Activated T-helper 1 cell treated with Interleukin-2 at 50 U/mL for 16 hours (primary cell): ENCODE data around the gene MT1B.
"Not testable (repeated sequence)": the region's sequence is repeated elsewhere in the genome, so short reads cannot be mapped to it uniquely, and the experiment has no call there.

ENCODE experiments used
- DNase-seq: peaks from one replicate; pipeline ENCODE4 v3.0.0-alpha.2; 2020; ENCODE audit warnings: low read depth

MT1B gene

GRCh38 chr16:56637814-56638750 lies 13.6 kb upstream of the MT1B start, which contains the start of gene MT1A:
Gene MT1A (plus strand): TSS chr16:56638666. CDS start chr16:56638739, 73 bp downstream.
- no peak for DNase-seq

DNA sequence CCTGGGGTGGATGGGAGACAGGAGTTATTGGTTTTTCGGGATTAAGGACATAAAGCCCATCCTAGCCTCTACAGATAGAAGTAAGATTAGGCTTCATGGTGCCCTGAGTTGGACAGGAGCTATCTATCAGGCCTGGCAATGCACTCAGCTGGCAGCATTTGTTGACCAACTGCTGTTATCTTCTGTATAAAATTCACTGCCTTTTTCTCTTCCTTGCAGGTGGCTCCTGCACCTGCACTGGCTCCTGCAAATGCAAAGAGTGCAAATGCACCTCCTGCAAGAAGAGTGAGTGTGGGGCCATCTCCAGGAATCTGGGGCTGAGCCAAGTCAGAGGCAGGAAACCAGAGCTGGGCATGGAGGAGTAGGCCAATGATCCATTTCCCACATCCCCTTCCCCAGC lies 12.6 kb upstream of the MT1B start:
- no peak for DNase-seq

GRCh38 chr16:56640076-56640475 lies 11.6 kb upstream of the MT1B start:
- DNase-seq, result no peak

- DNase-seq, result no peak
Observed at GRCh38 chr16:56641166-56641565, 10.5 kb upstream of the MT1B start.

- DNase-seq, result peak; percentile 62
Observed at GRCh38 chr16:56643080-56643778, 8.5 kb upstream of the MT1B start.

GRCh38 chr16:56643833-56644232 lies 7.9 kb upstream of the MT1B start:
- DNase-seq, result no peak

DNA sequence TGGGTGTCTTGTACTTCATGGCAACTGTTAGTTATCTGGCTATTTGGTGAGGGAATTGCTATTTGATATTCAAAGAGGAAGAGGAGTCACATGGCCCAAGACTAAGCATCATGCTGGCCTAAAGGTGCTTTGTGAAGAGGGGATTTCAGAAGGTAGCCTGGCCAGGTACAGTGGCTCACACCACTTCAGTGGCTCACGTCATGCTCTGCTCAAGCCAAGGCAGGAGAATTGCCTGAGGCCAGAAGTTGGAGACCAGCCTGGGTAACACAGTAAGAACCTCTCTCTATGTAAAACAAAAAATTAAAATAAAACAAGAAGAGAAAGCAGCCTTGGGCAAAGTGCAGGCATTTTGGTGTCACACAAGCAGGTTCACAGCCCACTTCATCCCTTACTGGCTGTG lies 6.4 kb upstream of the MT1B start:
- no peak for DNase-seq

DNA sequence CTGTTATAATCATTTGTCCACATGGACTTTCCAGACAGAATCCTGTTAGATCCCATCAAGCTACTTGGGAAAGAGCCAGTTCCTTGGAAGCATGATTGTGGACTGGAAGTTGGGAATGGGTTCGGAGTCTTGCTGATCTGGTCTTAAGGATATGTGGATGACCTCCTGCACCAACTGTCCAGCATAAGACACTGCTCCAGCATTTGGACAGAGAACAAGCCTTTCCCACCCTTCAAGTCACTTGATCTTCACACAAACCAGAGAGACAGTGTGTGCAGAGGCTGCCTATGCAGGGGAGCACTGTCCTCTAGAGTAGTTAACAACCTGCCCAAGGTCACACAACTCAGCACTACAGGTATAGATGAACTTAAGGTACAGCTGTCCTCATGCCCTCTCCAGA lies 5.8 kb upstream of the MT1B start:
- DNase-seq, result no peak

DNA sequence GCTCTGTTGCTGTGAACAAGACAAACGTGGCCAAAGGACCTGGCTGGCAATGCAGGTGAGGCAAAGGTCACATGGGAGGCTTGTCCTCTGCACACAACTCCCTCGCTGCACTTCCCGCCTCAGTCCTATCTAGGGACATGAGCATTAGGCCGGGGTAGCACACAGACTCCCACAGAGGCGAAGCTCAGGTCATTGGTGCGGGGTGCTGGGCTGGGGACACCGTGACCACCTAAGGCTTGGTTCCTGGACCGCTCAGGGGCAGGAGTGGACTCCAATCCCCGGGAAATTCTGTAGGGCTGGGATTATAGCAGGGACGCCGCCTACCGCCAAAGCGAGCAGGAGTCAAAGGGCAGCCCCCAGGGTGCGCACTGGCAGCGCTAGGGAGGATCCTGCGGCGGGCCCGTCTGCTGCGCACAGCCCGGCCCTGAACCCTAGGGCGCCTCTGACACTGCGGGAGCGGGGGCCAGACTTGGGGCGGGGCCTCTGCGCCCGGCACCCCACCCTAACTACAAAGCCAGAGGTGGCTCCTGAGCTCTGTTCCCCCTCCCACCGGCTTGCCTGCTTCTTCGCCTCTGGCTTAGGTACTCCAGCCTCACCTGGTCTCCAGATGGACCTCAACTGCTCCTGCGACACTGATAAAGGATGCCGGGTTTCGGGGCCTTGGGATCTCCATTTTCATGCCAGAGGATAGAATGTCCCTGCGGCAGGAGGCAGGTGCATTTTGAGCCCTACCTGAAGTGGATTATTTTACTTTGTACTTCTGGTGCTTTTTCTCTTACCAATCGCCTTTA lies 3.9 kb upstream of the MT1B start:
- no peak for DNase-seq

DNA sequence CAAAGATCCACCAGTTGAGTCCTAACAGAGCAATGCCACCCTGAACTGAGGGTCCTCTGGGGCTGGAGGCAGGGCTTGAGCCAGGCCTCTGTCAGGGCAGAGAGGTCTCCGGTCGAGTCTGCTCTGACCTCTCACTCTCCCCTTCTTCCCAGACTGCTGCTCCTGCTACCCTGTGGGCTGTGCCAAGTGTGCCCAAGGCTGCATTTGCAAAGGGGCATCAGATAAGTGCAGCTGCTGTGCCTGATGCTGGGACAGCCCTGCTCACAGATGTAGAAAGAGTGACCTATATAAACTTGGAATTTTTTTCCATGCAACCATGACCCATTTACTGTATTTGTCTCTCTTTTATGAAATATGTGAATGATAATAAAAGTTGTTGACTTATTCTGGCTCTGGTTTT lies 2.4 kb upstream of the MT1B start:
- no peak for DNase-seq

- no peak for DNase-seq
Observed at GRCh38 chr16:56649820-56650219, 1.9 kb upstream of the MT1B start.

DNA sequence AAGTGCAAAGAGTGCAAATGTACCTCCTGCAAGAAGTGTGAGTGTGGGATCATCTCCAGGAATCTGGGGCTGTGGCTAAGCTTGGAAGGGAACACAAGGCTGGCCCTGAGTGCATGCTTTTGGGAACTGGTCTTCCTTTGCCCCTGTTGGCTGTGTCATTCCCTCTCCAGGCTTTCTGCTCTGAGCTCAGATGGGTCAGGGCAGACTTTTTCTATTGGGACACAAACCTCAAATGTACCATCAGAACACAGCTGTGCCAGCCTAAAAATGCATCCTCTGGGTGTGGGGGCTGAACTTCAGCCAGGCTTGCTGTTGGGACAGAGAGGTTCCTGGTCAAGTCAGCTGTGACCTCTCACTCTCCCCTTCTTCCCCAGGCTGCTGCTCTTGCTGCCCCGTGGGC lies 914 bp downstream of the MT1B start:
- no peak for DNase-seq

- no peak for DNase-seq
Observed at GRCh38 chr16:56653218-56653617, 1.5 kb downstream of the MT1B start.

- DNase-seq, result peak; percentile 46
Observed at GRCh38 chr16:56657555-56658326, 6.1 kb downstream of the MT1B start, which contains the start of gene MT1F. Gene MT1F (plus strand): TSS chr16:56657959. CDS start chr16:56658059, 100 bp downstream.

- no peak for DNase-seq
Observed at GRCh38 chr16:56658327-56658875, 6.7 kb downstream of the MT1B start.

GRCh38 chr16:56662357-56663354 lies 11.0 kb downstream of the MT1B start:
- DNase-seq, result no peak

GRCh38 chr16:56664506-56664905 lies 12.8 kb downstream of the MT1B start:
- DNase-seq, result no peak

- not testable (repeated sequence) for DNase-seq
Observed at GRCh38 chr16:56665286-56666261, 13.9 kb downstream of the MT1B start.
